HepG2 (cell line): ENCODE measurements around the gene PRDX2. TPM values are rescaled to one million over a fixed set of nuclear protein-coding genes. Genes with fewer than 3 reads are reported as not detected.
A peak's percentile ranks its signal among the peaks of the same experiment; 100 is the strongest.

Experiments used
- ELF4 ChIP-seq: sonication (generic); formaldehyde crosslinking; IDR thresholded peaks from 2 replicates; pipeline ENCODE4 v1.5.0; 2020; ENCODE audit warnings: missing genetic modification reagents, mild to moderate bottlenecking, moderate library complexity, borderline replicate concordance
- GATA4 ChIP-seq: sonication (generic); IDR thresholded peaks from 2 replicates; pipeline ENCODE4 v1.6.1; 2016; ENCODE audit warnings: antibody characterized with exemption, low read depth, borderline replicate concordance
- JUND ChIP-seq: sonication (generic); formaldehyde crosslinking; IDR thresholded peaks from 2 replicates; pipeline ENCODE4 v1.8.0; 2022; ENCODE audit warnings: mild to moderate bottlenecking, missing genetic modification reagents
- KDM1A ChIP-seq: IDR thresholded peaks from 2 replicates; pipeline ENCODE4 v1.6.1; 2016; ENCODE audit warnings: missing compliant biosample characterization
- NR2F6 ChIP-seq, 2 experiments: IDR thresholded peaks; 2 replicates each; pipeline ENCODE4 v1.6.1; 2016; ENCODE audit warnings: antibody characterized with exemption in 1 of 2, mild to moderate bottlenecking in 1 of 2
- POLR2AphosphoS5 ChIP-seq: IDR thresholded peaks from 2 replicates; pipeline ENCODE4 v1.6.1; 2012; ENCODE audit warnings: low read depth, low read length
- SUZ12 ChIP-seq: fragments of 150-350 bp; IDR thresholded peaks from 2 replicates; pipeline ENCODE4 v1.6.1; 2014; ENCODE audit warnings: low read depth, low read length
- ZNF430 ChIP-seq: sonication (generic); formaldehyde crosslinking; IDR thresholded peaks from 2 replicates; pipeline ENCODE4 v1.9.0; 2021; ENCODE audit warnings: mild to moderate bottlenecking, missing genetic modification reagents
- ZNF746 ChIP-seq: sonication (generic); formaldehyde crosslinking; IDR thresholded peaks from 2 replicates; pipeline ENCODE4 v1.8.0; 2022; ENCODE audit warnings: mild to moderate bottlenecking, missing genetic modification reagents
- polyA plus RNA-seq, 8 experiments: library from polyadenylated mRNA; depleted of rRNA in 3 of 8; stranded (reverse) in 7 of 8; unstranded in 1 of 8; fragments of >200 nt; fragmentation: Illumina TruSeq in 4 of 8; extraction: Trizol in 4 of 8; gene quantifications; 2 replicates each; pipeline versions ENCODE4 v1.2.1 to v1.2.3, GENCODE V29; 2011 to 2016; ENCODE audit warnings: low read depth in 4 of 8, missing spikeins in 1 of 8, mixed read lengths in 1 of 8; ENCODE audit not compliant: insufficient read depth in 1 of 8
- total RNA-seq, 5 experiments: library from RNA; depleted of rRNA; stranded (reverse); fragments of >200 nt; fragmentation: Illumina TruSeq; extraction: Trizol; gene quantifications; 2 replicates each; pipeline ENCODE4 v1.2.3, GENCODE V29; 2016; ENCODE audit warnings: low read depth in 1 of 5
- TF ChIP-seq, protein P1 (sequence below), 2 experiments: fragments of 450-650 bp in 1 of 2; sonication (generic) in 1 of 2; formaldehyde crosslinking in 1 of 2; IDR thresholded peaks; 2 replicates each; pipeline versions ENCODE4 v1.6.1 to v1.8.0; 2016 to 2022; ENCODE audit warnings: antibody characterized with exemption in 1 of 2, mild to moderate bottlenecking in 1 of 2, missing genetic modification reagents in 1 of 2
- TF ChIP-seq, protein P2 (sequence below): sonication (generic); formaldehyde crosslinking; IDR thresholded peaks from 2 replicates; pipeline ENCODE4 v1.5.1; 2020; ENCODE audit warnings: missing genetic modification reagents, mild to moderate bottlenecking, borderline replicate concordance
- TF ChIP-seq, protein P3 (sequence below): sonication (generic); formaldehyde crosslinking; conservative IDR thresholded peaks from 2 replicates; pipeline ENCODE4 v1.4.0; 2020; ENCODE audit warnings: missing genetic modification reagents
- TF ChIP-seq, protein P4 (sequence below): sonication (generic); formaldehyde crosslinking; IDR thresholded peaks from 2 replicates; pipeline ENCODE4 v1.5.0; 2020; ENCODE audit warnings: missing genetic modification reagents

PRDX2 gene
- total and polyA plus RNA-seq, 2 of the 13 experiments (the other 11 are each of a cell fraction or from before 2014, with no cell fraction given), result 218 to 381 TPM

DNA sequence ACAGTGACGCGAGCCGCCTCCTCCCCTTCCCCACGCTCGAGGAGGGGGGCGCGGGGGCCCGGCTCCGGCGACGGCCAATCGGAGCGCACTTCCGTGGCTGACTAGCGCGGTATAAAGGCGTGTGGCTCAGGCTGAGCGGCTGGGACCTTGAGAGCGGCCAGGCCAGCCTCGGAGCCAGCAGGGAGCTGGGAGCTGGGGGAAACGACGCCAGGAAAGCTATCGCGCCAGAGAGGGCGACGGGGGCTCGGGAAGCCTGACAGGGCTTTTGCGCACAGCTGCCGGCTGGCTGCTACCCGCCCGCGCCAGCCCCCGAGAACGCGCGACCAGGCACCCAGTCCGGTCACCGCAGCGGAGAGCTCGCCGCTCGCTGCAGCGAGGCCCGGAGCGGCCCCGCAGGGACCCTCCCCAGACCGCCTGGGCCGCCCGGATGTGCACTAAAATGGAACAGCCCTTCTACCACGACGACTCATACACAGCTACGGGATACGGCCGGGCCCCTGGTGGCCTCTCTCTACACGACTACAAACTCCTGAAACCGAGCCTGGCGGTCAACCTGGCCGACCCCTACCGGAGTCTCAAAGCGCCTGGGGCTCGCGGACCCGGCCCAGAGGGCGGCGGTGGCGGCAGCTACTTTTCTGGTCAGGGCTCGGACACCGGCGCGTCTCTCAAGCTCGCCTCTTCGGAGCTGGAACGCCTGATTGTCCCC lies 10.1 kb downstream of the PRDX2 start, which contains the start of gene JUNB (continued):
- TF ChIP-seq, protein P1, sequence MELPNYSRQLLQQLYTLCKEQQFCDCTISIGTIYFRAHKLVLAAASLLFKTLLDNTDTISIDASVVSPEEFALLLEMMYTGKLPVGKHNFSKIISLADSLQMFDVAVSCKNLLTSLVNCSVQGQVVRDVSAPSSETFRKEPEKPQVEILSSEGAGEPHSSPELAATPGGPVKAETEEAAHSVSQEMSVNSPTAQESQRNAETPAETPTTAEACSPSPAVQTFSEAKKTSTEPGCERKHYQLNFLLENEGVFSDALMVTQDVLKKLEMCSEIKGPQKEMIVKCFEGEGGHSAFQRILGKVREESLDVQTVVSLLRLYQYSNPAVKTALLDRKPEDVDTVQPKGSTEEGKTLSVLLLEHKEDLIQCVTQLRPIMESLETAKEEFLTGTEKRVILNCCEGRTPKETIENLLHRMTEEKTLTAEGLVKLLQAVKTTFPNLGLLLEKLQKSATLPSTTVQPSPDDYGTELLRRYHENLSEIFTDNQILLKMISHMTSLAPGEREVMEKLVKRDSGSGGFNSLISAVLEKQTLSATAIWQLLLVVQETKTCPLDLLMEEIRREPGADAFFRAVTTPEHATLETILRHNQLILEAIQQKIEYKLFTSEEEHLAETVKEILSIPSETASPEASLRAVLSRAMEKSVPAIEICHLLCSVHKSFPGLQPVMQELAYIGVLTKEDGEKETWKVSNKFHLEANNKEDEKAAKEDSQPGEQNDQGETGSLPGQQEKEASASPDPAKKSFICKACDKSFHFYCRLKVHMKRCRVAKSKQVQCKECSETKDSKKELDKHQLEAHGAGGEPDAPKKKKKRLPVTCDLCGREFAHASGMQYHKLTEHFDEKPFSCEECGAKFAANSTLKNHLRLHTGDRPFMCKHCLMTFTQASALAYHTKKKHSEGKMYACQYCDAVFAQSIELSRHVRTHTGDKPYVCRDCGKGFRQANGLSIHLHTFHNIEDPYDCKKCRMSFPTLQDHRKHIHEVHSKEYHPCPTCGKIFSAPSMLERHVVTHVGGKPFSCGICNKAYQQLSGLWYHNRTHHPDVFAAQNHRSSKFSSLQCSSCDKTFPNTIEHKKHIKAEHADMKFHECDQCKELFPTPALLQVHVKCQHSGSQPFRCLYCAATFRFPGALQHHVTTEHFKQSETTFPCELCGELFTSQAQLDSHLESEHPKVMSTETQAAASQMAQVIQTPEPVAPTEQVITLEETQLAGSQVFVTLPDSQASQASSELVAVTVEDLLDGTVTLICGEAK (IDR thresholded peaks at IDR 0.05), result no peak
- TF ChIP-seq, protein P1 (CRISPR knock-in tag; IDR thresholded peaks at IDR 0.05), result peak; percentile 59
- TF ChIP-seq NR2F6 (IDR thresholded peaks at IDR 0.05) (no peak), NR2F6 (CRISPR knock-in tag; IDR thresholded peaks at IDR 0.05) (peak; percentile 80), GATA4 (peak; percentile 93), POLR2AphosphoS5 (peak; percentile 100), ELF4 (peak; percentile 95), KDM1A (CRISPR knock-in tag) (no peak), SUZ12 (no peak), ZNF746 (CRISPR knock-in tag) (peak; percentile 80), JUND (CRISPR knock-in tag) (no peak), ZNF430 (CRISPR knock-in tag) (peak; percentile 65; the same call in 1 of the 2 replicates)
- TF ChIP-seq, protein P2, sequence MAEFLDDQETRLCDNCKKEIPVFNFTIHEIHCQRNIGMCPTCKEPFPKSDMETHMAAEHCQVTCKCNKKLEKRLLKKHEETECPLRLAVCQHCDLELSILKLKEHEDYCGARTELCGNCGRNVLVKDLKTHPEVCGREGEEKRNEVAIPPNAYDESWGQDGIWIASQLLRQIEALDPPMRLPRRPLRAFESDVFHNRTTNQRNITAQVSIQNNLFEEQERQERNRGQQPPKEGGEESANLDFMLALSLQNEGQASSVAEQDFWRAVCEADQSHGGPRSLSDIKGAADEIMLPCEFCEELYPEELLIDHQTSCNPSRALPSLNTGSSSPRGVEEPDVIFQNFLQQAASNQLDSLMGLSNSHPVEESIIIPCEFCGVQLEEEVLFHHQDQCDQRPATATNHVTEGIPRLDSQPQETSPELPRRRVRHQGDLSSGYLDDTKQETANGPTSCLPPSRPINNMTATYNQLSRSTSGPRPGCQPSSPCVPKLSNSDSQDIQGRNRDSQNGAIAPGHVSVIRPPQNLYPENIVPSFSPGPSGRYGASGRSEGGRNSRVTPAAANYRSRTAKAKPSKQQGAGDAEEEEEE (CRISPR knock-in tag), result no peak
- TF ChIP-seq, protein P3, sequence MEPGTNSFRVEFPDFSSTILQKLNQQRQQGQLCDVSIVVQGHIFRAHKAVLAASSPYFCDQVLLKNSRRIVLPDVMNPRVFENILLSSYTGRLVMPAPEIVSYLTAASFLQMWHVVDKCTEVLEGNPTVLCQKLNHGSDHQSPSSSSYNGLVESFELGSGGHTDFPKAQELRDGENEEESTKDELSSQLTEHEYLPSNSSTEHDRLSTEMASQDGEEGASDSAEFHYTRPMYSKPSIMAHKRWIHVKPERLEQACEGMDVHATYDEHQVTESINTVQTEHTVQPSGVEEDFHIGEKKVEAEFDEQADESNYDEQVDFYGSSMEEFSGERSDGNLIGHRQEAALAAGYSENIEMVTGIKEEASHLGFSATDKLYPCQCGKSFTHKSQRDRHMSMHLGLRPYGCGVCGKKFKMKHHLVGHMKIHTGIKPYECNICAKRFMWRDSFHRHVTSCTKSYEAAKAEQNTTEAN, result no peak
- TF ChIP-seq, protein P4, sequence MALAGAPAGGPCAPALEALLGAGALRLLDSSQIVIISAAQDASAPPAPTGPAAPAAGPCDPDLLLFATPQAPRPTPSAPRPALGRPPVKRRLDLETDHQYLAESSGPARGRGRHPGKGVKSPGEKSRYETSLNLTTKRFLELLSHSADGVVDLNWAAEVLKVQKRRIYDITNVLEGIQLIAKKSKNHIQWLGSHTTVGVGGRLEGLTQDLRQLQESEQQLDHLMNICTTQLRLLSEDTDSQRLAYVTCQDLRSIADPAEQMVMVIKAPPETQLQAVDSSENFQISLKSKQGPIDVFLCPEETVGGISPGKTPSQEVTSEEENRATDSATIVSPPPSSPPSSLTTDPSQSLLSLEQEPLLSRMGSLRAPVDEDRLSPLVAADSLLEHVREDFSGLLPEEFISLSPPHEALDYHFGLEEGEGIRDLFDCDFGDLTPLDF (CRISPR knock-in tag), result no peak
